Measurements from ENCODE around the gene RERG. TPM values are rescaled to one million over a fixed set of nuclear protein-coding genes. Genes with fewer than 3 reads are reported as not detected.

The RERG gene
- total and polyA plus RNA-seq, 2 of the 4 experiments (the other 2 are of a cell fraction) = not detected

- H3K18ac ChIP-seq (ENCODE audit: low read depth, low read length) = no peak overlapping the region
- H2BK120ac ChIP-seq (ENCODE audit: low read depth, low read length) = no peak overlapping the region
- dilution Hi-C loops (cut with HindIII; ENCODE audit: low sequenced_read_pairs, unreplicated experiment) (no loop called here), intact Hi-C loops (cut with micrococcal nuclease) (loop anchor here (2.0 to 5.0 kb wide), 2 partner anchors 220 to 588 kb away; no protein-coding TSS in a partner anchor), in situ Hi-C loops (cut with MboI; ENCODE audit: low sequenced_read_pairs) (no loop called here)
- H3K9me3 ChIP-seq (ENCODE audit: control insufficient read depth, insufficient read depth, low read length) = no peaks in the 10 kb centered on the region
- no peak overlapping the region for H3K4me3 ChIP-seq (ENCODE audit: insufficient read depth, low read depth, low read length)
- H2BK15ac ChIP-seq (ENCODE audit: low read depth, low read length) = no peak overlapping the region
- H3K4me1 ChIP-seq (ENCODE audit: control insufficient read depth, insufficient read depth, low read length) = no peaks in the 10 kb centered on the region
- peaks cover 9% of the 10 kb centered on the region for H3K27me3 ChIP-seq (ENCODE audit: control insufficient read depth, insufficient read depth, low read length)
- H4K5ac ChIP-seq (ENCODE audit: low read depth, low read length) = no peak overlapping the region
- H3K79me1 ChIP-seq (ENCODE audit: low read depth in 1 of 2, low read length in 2 of 2) = no peaks in the 10 kb centered on the region
- no peak overlapping the region for H3K14ac ChIP-seq (replicated peaks; ENCODE audit: low read depth, low read length)
- H3K9ac ChIP-seq (ENCODE audit: low read depth, low read length) = no peak overlapping the region
- H4K20me1 ChIP-seq (ENCODE audit: insufficient read depth, low read length) = no peaks in the 10 kb centered on the region
- no peak overlapping the region for H3K27ac ChIP-seq (ENCODE audit: insufficient read depth, low read length)
- H3K9me1 ChIP-seq (ENCODE audit: insufficient read depth, low read length) = no peaks in the 10 kb centered on the region
- H2AFZ ChIP-seq (replicated peaks; ENCODE audit: low read length, poor library complexity) = no peak overlapping the region
- H4K8ac ChIP-seq (ENCODE audit: low read depth in 2 of 2, low read length in 2 of 2) = no peak overlapping the region
- no peak overlapping the region for H2BK20ac ChIP-seq (ENCODE audit: low read depth, low read length)
- no peak overlapping the region for H3K23ac ChIP-seq (ENCODE audit: low read depth, low read length)
- no CpG with 5 or more reads among the region's 4 CpGs for WGBS, 2 experiments (ENCODE audit: extremely low coverage in 2 of 2, insufficient read length in 1 of 2)
- no peak for TF ChIP-seq POLR2A (IDR thresholded peaks at IDR 0.05; ENCODE audit: low read depth, low read length)
- no peak for TF ChIP-seq MAFK (IDR thresholded peaks at IDR 0.05; ENCODE audit: low read depth, low read length)
- no peak for TF ChIP-seq RCOR1 (IDR thresholded peaks at IDR 0.05; ENCODE audit: insufficient replicate concordance, low read length)
- no peak for TF ChIP-seq MXI1 (IDR thresholded peaks at IDR 0.05; ENCODE audit: borderline replicate concordance, low read depth, low read length)
- no peak for TF ChIP-seq RFX5 (IDR thresholded peaks at IDR 0.05; ENCODE audit: low read depth, low read length)
- TF ChIP-seq USF2 (IDR thresholded peaks at IDR 0.05; ENCODE audit: low read depth, low read length) = no peak
- TF ChIP-seq MAZ (IDR thresholded peaks at IDR 0.05; ENCODE audit: borderline replicate concordance, low read depth, low read length) = no peak
- TF ChIP-seq BHLHE40 (IDR thresholded peaks at IDR 0.05; ENCODE audit: low read depth, low read length) = no peak
- TF ChIP-seq SMC3 (IDR thresholded peaks at IDR 0.05; ENCODE audit: low read depth, low read length) = no peak
- no peak for TF ChIP-seq RAD21 (IDR thresholded peaks at IDR 0.05; ENCODE audit: low read length)
- no peak for TF ChIP-seq ELK1 (IDR thresholded peaks at IDR 0.05; ENCODE audit: borderline replicate concordance, low read depth, low read length)
- BruUV-seq (replicated peaks) = no TSS peak
- H3K56ac ChIP-seq (ENCODE audit: extremely low read depth, insufficient read depth, low read length) = no peak overlapping the region
- H3K4ac ChIP-seq (ENCODE audit: low read depth, low read length) = no peak overlapping the region
- DNase-seq = no peak
- H3K36me3 ChIP-seq (ENCODE audit: control insufficient read depth, insufficient read depth, low read length) = no peaks in the 10 kb centered on the region
- ATAC-seq (ENCODE audit: low read depth) = no peak
- POLR2A ChIA-PET (ENCODE audit: unreplicated experiment) = no interaction called here
- CTCF ChIA-PET = interaction anchor here (0.5 to 1.6 kb wide), 7 partner anchors 23 to 591 kb away, joined by 3 to 5 read pairs (median 3); no protein-coding TSS in a partner anchor
- H2AK9ac ChIP-seq (replicated peaks; ENCODE audit: low read depth, low read length, poor library complexity) = no peak overlapping the region
- no peak overlapping the region for H2AK5ac ChIP-seq (ENCODE audit: low read depth, low read length)
- H2BK5ac ChIP-seq (ENCODE audit: low read depth, low read length, poor library complexity, severe bottlenecking) = no peak overlapping the region
- H3K4me2 ChIP-seq (ENCODE audit: low read depth, low read length) = no peak overlapping the region
- no peak overlapping the region for H4K91ac ChIP-seq (ENCODE audit: insufficient read depth, low read depth, low read length)
Observed at GRCh38 chr12:15220451-15220850, 766 bp downstream of the RERG start.

Measured in IMR-90 (cell line).